HG02678 (cell line): Measurements from ENCODE around the gene DEF6.
"Not testable (repeated sequence)": the region's sequence is repeated elsewhere in the genome, so short reads cannot be mapped to it uniquely, and the experiment has no call there.

Experiments used
- ATAC-seq: cut with Tn5 transposase; IDR thresholded peaks from one replicate; pipeline ENCODE4 v1.9.1; 2021; ENCODE audit warnings: mild to moderate bottlenecking, moderate library complexity; ENCODE audit not compliant: unreplicated experiment

DEF6 gene

GRCh38 chr6:35278708-35279107 is 18.9 kb upstream of the DEF6 start:
- no peak for ATAC-seq

GRCh38 chr6:35280903-35281302 is 16.7 kb upstream of the DEF6 start:
- ATAC-seq: no peak

- no peak for ATAC-seq
These were observed 15.1 kb upstream of the DEF6 start for GRCh38 chr6:35282472-35282871.

GRCh38 chr6:35283361-35283760 is 14.3 kb upstream of the DEF6 start:
- ATAC-seq: no peak

- no peak for ATAC-seq
These were observed 9.8 kb upstream of the DEF6 start for GRCh38 chr6:35287671-35288396.

GRCh38 chr6:35288834-35289233 is 8.8 kb upstream of the DEF6 start:
- no peak for ATAC-seq

- no peak for ATAC-seq
These were observed 6.1 kb upstream of the DEF6 start for GRCh38 chr6:35291491-35291890.

GRCh38 chr6:35292494-35292893 is 5.1 kb upstream of the DEF6 start:
- no peak for ATAC-seq

GRCh38 chr6:35293681-35294080 is 3.9 kb upstream of the DEF6 start:
- no peak for ATAC-seq

- no peak for ATAC-seq
These were observed 3.2 kb upstream of the DEF6 start for GRCh38 chr6:35294308-35294945.

GRCh38 chr6:35295036-35295435 is 2.6 kb upstream of the DEF6 start:
- ATAC-seq: no peak

GRCh38 chr6:35295521-35296315 is 1.9 kb upstream of the DEF6 start:
- no peak for ATAC-seq

- ATAC-seq: no peak
These were observed 552 bp upstream of the DEF6 start for GRCh38 chr6:35296931-35297600.

- ATAC-seq: no peak
These were observed 1.1 kb downstream of the DEF6 start for GRCh38 chr6:35298625-35299140.

GRCh38 chr6:35299674-35300073 is 2.1 kb downstream of the DEF6 start:
- no peak for ATAC-seq

GRCh38 chr6:35300848-35301247 is 3.2 kb downstream of the DEF6 start:
- ATAC-seq: no peak

GRCh38 chr6:35302604-35303241 is 5.1 kb downstream of the DEF6 start:
- ATAC-seq: peak; percentile 85

- ATAC-seq: no peak
These were observed 6.7 kb downstream of the DEF6 start for GRCh38 chr6:35304299-35304698.

GRCh38 chr6:35305117-35305516 is 7.5 kb downstream of the DEF6 start:
- ATAC-seq: no peak

- not testable (repeated sequence) for ATAC-seq
These were observed 9.5 kb downstream of the DEF6 start for GRCh38 chr6:35307138-35307537.

- not testable (repeated sequence) for ATAC-seq
These were observed 10.9 kb downstream of the DEF6 start for GRCh38 chr6:35308543-35308942.
